Pancreas (tissue), 10 donors: ENCODE results near the gene ZBTB7C. TPM values are rescaled to one million over a fixed set of nuclear protein-coding genes. Genes with fewer than 3 reads are reported as not detected.

Source experiments
- ATAC-seq, 4 donors: fragments of 200-7000 bp; cut with Tn5 transposase; one replicate each; pipeline versions ENCODE4 v1.8.0 to v1.9.1; 2020; ENCODE audit warnings: mild to moderate bottlenecking in 4 of 4, moderate library complexity in 4 of 4
- DNase-seq, 6 donors: peaks; one replicate each; pipeline ENCODE4 v3.0.0-alpha.2; 2020
- FAIRE-seq: peaks from 2 replicates; lab custom pipeline; 2012; peaks lifted over from hg19 to GRCh38; lab: Jason Lieb, UNC
- H3K27ac ChIP-seq, 4 donors: fragments of 200-600 bp; sonication (generic); 1 replicate in 3 of 4; 2 replicates in 1 of 4; pipeline versions ENCODE4 v1.5.0 to v1.8.0; 2020
- H3K27me3 ChIP-seq, 4 donors: fragments of 200-600 bp; one replicate each; pipeline ENCODE4 v1.8.0; 2021
- H3K36me3 ChIP-seq, 3 donors: fragments of 200-600 bp; sonication (generic) in 1 of 3; one replicate each; pipeline versions ENCODE4 v1.5.0 to v1.8.0; 2020 to 2021
- H3K4me1 ChIP-seq, 3 donors: fragments of 200-600 bp; one replicate each; pipeline ENCODE4 v1.8.0; 2021
- H3K4me3 ChIP-seq, 4 donors: fragments of 200-600 bp; sonication (generic) in 2 of 4; one replicate each; pipeline versions ENCODE4 v1.5.0 to v1.8.0; 2020 to 2021
- H3K9me3 ChIP-seq, 4 donors: fragments of 200-600 bp; one replicate each; pipeline ENCODE4 v1.8.0; 2021
- CTCF ChIP-seq, 4 donors: fragments of 200-600 bp; sonication (generic) in 3 of 4; IDR thresholded peaks; one replicate each; pipeline versions ENCODE4 v1.5.0 to v1.8.0; 2021; ENCODE audit warnings: antibody characterized with exemption in 4 of 4
- WGBS, 2 donors: extraction: QIAGEN DNeasy Blood & Tissue Kit; methylation state at CpG; one replicate each; pipeline ENCODE4 v1.1.7; 2013; 5-methylcytosine and 5-hydroxymethylcytosine counted together
- intact Hi-C, 3 donors: fragments of 100-400 bp; cut with DNase I; formaldehyde crosslinking; loops; one replicate each; pipeline versions ENCODE4 v1.11.1 to v1.14.2; 2022
- polyA plus RNA-seq, 2 donors: library from polyadenylated mRNA; stranded (reverse); fragments of 200-250 nt; gene quantifications; one replicate each; pipeline ENCODE4 v1.2.3, GENCODE V29; 2013
- total RNA-seq, 6 donors: library from RNA; stranded (reverse); fragmentation: NEBNext Ultra II Directional in 4 of 6; extraction: Animal tissue kit (Norgen Biotek cat#: 25700) in 4 of 6; gene quantifications; one replicate each; pipeline versions ENCODE4 v1.2.1 to v1.2.4, GENCODE V29; 2021 to 2023
- donor health status: healthy with polysubstance abuse.
- donor health status: DM: no; HTN: no; CAD: no; lungs with moderate emphysema.
- donor health status: DM: no; HTN: no; CAD: no.
- donor health status: control.
- donor health status: control.
- donor health status: Bipolar disorder and iron deficiency.
- donor health status: DM: yes; HTN: yes; CAD: no.
- donor health status: DM: no; HTN: no; CAD: no.
- donor health status: DM: no; HTN: no; CAD: no.
- donor health status: DM: yes; HTN: yes; CAD: no.

ZBTB7C gene
- total and polyA plus RNA-seq, 8 donors: 0.35 to 1.7 (median 0.91) TPM

- no peak for DNase-seq
- intact Hi-C loops: no loop called here
- Histone ChIP-seq H3K4me3 (no peak overlapping the region), H3K36me3 (no peaks in the 10 kb centered on the region), H3K27ac (no peak overlapping the region), H3K4me1 (no peaks in the 10 kb centered on the region), H3K27me3 (no peaks in the 10 kb centered on the region), H3K9me3 (no peaks in the 10 kb centered on the region)
- no peak for ATAC-seq
- WGBS, 2 donors: 89 to 94% methylated on average over 2 of the region's 2 CpGs
- TF ChIP-seq CTCF (IDR thresholded peaks at IDR 0.05): no peak
- no peak for FAIRE-seq
Measured at GRCh38 chr18:48433541-48433940, 24.4 kb upstream of the ZBTB7C start.

GRCh38 chr18:48430150-48430549 is 21.0 kb upstream of the ZBTB7C start:
- intact Hi-C loops: no loop called here
- Histone ChIP-seq H3K4me3 (no peak overlapping the region), H3K27ac (no peak overlapping the region), H3K4me1 (no peaks in the 10 kb centered on the region), H3K36me3 (no peaks in the 10 kb centered on the region), H3K9me3 (no peaks in the 10 kb centered on the region), H3K27me3 (no peaks in the 10 kb centered on the region)
- DNase-seq (no peak), FAIRE-seq (no peak), ATAC-seq (no peak)
- WGBS, 2 donors: 82 to 84% methylated on average over 4 of the region's 4 CpGs
- no peak for TF ChIP-seq CTCF (IDR thresholded peaks at IDR 0.05)

- Histone ChIP-seq H3K9me3 (no peaks in the 10 kb centered on the region), H3K4me3 (no peak overlapping the region), H3K27me3 (no peaks in the 10 kb centered on the region), H3K4me1 (no peaks in the 10 kb centered on the region), H3K27ac (no peak overlapping the region), H3K36me3 (no peaks in the 10 kb centered on the region)
- ATAC-seq (peak in 1 of 4 donors; percentile 39), DNase-seq (no peak), FAIRE-seq (no peak)
- intact Hi-C loops: no loop called here
- 64 to 67% methylated on average over 9 of the region's 9 CpGs for WGBS, 2 donors
- TF ChIP-seq CTCF (IDR thresholded peaks at IDR 0.05): no peak
Measured at GRCh38 chr18:48428475-48429177, 19.4 kb upstream of the ZBTB7C start.

- DNase-seq: no peak
- Histone ChIP-seq H3K27me3 (no peaks in the 10 kb centered on the region), H3K36me3 (no peaks in the 10 kb centered on the region), H3K9me3 (no peaks in the 10 kb centered on the region), H3K4me1 (no peaks in the 10 kb centered on the region), H3K4me3 (no peak overlapping the region), H3K27ac (no peak overlapping the region)
- intact Hi-C loops: no loop called here
- ATAC-seq: no peak
- FAIRE-seq: no peak
- WGBS, 2 donors: 12 to 15% methylated on average over 12 of the region's 12 CpGs
- no peak for TF ChIP-seq CTCF (IDR thresholded peaks at IDR 0.05)
Measured at GRCh38 chr18:48422947-48423378, 13.8 kb upstream of the ZBTB7C start.

GRCh38 chr18:48419277-48420022 is 10.3 kb upstream of the ZBTB7C start:
- Histone ChIP-seq H3K4me1 (no peaks in the 10 kb centered on the region), H3K27ac (no peak overlapping the region), H3K27me3 (no peaks in the 10 kb centered on the region), H3K36me3 (no peaks in the 10 kb centered on the region), H3K9me3 (no peaks in the 10 kb centered on the region), H3K4me3 (no peak overlapping the region)
- ATAC-seq: no peak
- TF ChIP-seq CTCF (IDR thresholded peaks at IDR 0.05): no peak
- intact Hi-C loops: no loop called here
- DNase-seq: no peak
- WGBS, 2 donors: 76 to 91% methylated on average over 10 of the region's 10 CpGs
- no peak for FAIRE-seq
